ENCODE results near the gene ANKRD39. TPM values are rescaled to one million over a fixed set of nuclear protein-coding genes. Genes with fewer than 3 reads are reported as not detected.

ANKRD39 gene
- total and polyA plus RNA-seq, 3 donors from 2014 or later, result 8.9 to 16.4 (median 13.9) TPM

GRCh38 chr2:96832408-96832753 lies 25.4 kb downstream of the ANKRD39 start:
- H3K27ac ChIP-seq, result peak overlapping the region in 1 of 2 donors; percentile 15
- H3K36me3 ChIP-seq (ENCODE audit: low read depth, missing control alignments), result no peaks in the 10 kb centered on the region
- no peaks in the 10 kb centered on the region for H3K9me3 ChIP-seq
- intact Hi-C loops (cut with DNase I; ENCODE audit: low total_unique reads), result no loop called here
- 37 to 80% methylated on average over 8 to 11 of the region's 11 CpGs for WGBS, 2 donors
- DNase-seq, result no peak
- TF ChIP-seq, protein P1, sequence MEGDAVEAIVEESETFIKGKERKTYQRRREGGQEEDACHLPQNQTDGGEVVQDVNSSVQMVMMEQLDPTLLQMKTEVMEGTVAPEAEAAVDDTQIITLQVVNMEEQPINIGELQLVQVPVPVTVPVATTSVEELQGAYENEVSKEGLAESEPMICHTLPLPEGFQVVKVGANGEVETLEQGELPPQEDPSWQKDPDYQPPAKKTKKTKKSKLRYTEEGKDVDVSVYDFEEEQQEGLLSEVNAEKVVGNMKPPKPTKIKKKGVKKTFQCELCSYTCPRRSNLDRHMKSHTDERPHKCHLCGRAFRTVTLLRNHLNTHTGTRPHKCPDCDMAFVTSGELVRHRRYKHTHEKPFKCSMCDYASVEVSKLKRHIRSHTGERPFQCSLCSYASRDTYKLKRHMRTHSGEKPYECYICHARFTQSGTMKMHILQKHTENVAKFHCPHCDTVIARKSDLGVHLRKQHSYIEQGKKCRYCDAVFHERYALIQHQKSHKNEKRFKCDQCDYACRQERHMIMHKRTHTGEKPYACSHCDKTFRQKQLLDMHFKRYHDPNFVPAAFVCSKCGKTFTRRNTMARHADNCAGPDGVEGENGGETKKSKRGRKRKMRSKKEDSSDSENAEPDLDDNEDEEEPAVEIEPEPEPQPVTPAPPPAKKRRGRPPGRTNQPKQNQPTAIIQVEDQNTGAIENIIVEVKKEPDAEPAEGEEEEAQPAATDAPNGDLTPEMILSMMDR (IDR thresholded peaks at IDR 0.05), result no peak
- no peak for TF ChIP-seq POLR2A (IDR thresholded peaks at IDR 0.05)
- H3K4me1 ChIP-seq, result peaks cover 14% of the 10 kb centered on the region
- H3K27me3 ChIP-seq, result no peaks in the 10 kb centered on the region
- H3K4me3 ChIP-seq, result no peak overlapping the region

- Histone ChIP-seq H3K9me3 (no peaks in the 10 kb centered on the region), H3K4me3 (no peak overlapping the region), H3K27ac (no peak overlapping the region), H3K36me3 (ENCODE audit: low read depth, missing control alignments) (no peaks in the 10 kb centered on the region), H3K27me3 (no peaks in the 10 kb centered on the region), H3K4me1 (peaks cover 14% of the 10 kb centered on the region)
- intact Hi-C loops (cut with DNase I; ENCODE audit: low total_unique reads), result no loop called here
- DNase-seq, result no peak
- WGBS, 2 donors, result 71 to 89% methylated on average over 10 of the region's 10 CpGs
- TF ChIP-seq, protein P1 (IDR thresholded peaks at IDR 0.05), result no peak
- no peak for TF ChIP-seq POLR2A (IDR thresholded peaks at IDR 0.05)
These were observed 26.1 kb downstream of the ANKRD39 start for GRCh38 chr2:96831679-96832078.

DNA sequence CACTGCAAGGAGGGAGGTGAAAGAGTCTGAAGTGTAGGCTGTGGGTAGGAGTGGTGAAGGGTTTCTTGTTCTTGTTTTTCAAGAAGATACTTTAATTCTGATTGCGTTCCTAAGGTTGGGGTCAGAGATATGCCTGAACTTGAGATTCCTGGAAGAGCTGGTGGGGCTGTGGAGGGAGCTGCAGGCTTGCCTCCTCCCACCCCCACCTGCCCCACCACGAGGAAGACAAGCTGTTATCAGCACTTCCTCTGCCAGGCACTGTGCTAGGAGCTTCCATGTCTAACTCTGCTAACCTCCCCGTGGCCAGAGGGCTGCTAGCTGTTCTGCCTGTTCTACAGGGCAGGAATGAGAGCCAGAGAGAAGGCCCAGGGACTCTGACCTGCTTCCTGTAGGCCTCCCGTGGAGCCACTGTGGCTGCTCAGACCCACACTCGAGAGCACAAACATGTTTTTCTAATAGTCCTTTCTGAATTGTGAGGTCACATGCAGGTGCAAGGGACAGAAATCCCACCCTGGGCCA lies 27.7 kb downstream of the ANKRD39 start:
- H3K9me3 ChIP-seq, result no peaks in the 10 kb centered on the region
- H3K27me3 ChIP-seq, result no peaks in the 10 kb centered on the region
- TF ChIP-seq, protein P1 (IDR thresholded peaks at IDR 0.05), result no peak
- TF ChIP-seq POLR2A (IDR thresholded peaks at IDR 0.05), result no peak
- no peak for DNase-seq
- no peak overlapping the region for H3K4me3 ChIP-seq
- WGBS, 2 donors, result 46 to 67% methylated on average over 5 of the region's 5 CpGs
- intact Hi-C loops (cut with DNase I; ENCODE audit: low total_unique reads), result no loop called here
- H3K27ac ChIP-seq, result no peak overlapping the region
- H3K36me3 ChIP-seq (ENCODE audit: low read depth, missing control alignments), result no peaks in the 10 kb centered on the region
- peaks cover 14% of the 10 kb centered on the region for H3K4me1 ChIP-seq

DNA sequence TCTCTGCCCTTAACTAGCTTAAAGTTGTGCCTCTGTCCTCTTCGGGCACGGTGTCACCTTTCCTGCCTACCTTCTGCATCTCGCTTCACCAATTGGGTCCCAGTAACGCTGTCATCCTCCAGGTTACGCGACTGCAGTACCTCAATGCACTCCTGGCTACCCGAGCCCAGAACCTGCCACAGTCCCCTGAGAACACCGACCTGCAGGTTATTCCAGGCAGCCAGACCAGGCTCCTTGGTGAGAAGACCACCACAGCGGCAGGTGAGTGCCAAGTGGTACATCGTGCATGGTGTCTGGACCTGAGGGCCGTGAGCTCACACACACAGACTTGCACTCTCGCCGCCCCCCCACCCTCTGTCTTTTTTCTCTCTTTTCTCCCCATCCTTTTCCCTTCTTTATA lies 28.9 kb downstream of the ANKRD39 start:
- Histone ChIP-seq H3K36me3 (ENCODE audit: low read depth, missing control alignments) (no peaks in the 10 kb centered on the region), H3K4me1 (peaks cover 14% of the 10 kb centered on the region), H3K27me3 (no peaks in the 10 kb centered on the region), H3K27ac (no peak overlapping the region), H3K9me3 (no peaks in the 10 kb centered on the region), H3K4me3 (no peak overlapping the region)
- DNase-seq, result no peak
- TF ChIP-seq POLR2A (IDR thresholded peaks at IDR 0.05), result no peak
- 96 to 98% methylated on average over 9 to 13 of the region's 13 CpGs for WGBS, 2 donors
- intact Hi-C loops (cut with DNase I; ENCODE audit: low total_unique reads), result no loop called here

DNA sequence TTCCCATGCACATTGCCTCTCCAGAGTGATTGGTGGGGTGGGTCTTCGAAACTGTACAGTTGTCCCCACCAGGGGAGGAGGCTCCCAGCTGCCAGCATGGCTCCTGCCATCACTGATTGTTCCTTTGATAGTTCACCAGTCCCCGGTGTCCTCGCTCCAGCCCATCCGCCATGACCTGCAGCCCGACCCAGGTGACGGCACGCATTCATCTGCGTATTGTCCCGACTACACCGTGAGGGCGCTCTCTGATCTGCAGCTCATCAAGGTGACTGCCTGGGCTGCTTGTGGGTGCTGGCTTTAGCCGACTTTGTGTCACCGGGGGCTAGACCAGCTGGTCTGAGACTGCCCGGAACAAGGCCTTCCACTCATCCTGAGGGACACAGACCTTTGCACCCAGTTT lies 29.4 kb downstream of the ANKRD39 start:
- WGBS, 2 donors, result 98% methylated on average over 11 to 14 of the region's 14 CpGs
- no peak overlapping the region for H3K4me3 ChIP-seq
- no peaks in the 10 kb centered on the region for H3K9me3 ChIP-seq
- H3K4me1 ChIP-seq, result peaks cover 13% of the 10 kb centered on the region
- intact Hi-C loops (cut with DNase I; ENCODE audit: low total_unique reads), result no loop called here
- no peaks in the 10 kb centered on the region for H3K36me3 ChIP-seq (ENCODE audit: low read depth, missing control alignments)
- no peak overlapping the region for H3K27ac ChIP-seq
- DNase-seq, result no peak
- TF ChIP-seq, protein P1 (IDR thresholded peaks at IDR 0.05), result no peak
- TF ChIP-seq POLR2A (IDR thresholded peaks at IDR 0.05), result no peak
- no peaks in the 10 kb centered on the region for H3K27me3 ChIP-seq

Measured in testis (tissue), 3 donors.